Caki2 (cell line): Measurements from ENCODE around the gene IP6K1. TPM values are rescaled to one million over a fixed set of nuclear protein-coding genes. Genes with fewer than 3 reads are reported as not detected.
"Not testable (repeated sequence)": the region's sequence is repeated elsewhere in the genome, so short reads cannot be mapped to it uniquely, and the experiment has no call there.

Experiments used
- DNase-seq: peaks from one replicate; pipeline ENCODE4 v3.0.0-alpha.2; 2015; ENCODE audit warnings: low read depth
- in situ Hi-C: cut with HindIII; loops from 2 replicates; pipeline ENCODE4 v1.10.0; 2016; ENCODE audit warnings: low sequenced_read_pairs, low pct_unique_long_range_greater_than_20kb, mixed read lengths
- total RNA-seq: library from RNA; depleted of rRNA; stranded (reverse); fragments of >200 nt; shearing (Covaris generic); gene quantifications from 2 replicates; pipeline ENCODE4 v1.2.3, GENCODE V29; 2014; ENCODE audit warnings: low replicate concordance

The IP6K1 gene
- total RNA-seq, 1 experiment from 2014 or later, result 20.3 TPM

GRCh38 chr3:49799105-49799504 is 12.8 kb upstream of the IP6K1 start:
- DNase-seq, result no peak
- in situ Hi-C loops, result no loop called here

DNA sequence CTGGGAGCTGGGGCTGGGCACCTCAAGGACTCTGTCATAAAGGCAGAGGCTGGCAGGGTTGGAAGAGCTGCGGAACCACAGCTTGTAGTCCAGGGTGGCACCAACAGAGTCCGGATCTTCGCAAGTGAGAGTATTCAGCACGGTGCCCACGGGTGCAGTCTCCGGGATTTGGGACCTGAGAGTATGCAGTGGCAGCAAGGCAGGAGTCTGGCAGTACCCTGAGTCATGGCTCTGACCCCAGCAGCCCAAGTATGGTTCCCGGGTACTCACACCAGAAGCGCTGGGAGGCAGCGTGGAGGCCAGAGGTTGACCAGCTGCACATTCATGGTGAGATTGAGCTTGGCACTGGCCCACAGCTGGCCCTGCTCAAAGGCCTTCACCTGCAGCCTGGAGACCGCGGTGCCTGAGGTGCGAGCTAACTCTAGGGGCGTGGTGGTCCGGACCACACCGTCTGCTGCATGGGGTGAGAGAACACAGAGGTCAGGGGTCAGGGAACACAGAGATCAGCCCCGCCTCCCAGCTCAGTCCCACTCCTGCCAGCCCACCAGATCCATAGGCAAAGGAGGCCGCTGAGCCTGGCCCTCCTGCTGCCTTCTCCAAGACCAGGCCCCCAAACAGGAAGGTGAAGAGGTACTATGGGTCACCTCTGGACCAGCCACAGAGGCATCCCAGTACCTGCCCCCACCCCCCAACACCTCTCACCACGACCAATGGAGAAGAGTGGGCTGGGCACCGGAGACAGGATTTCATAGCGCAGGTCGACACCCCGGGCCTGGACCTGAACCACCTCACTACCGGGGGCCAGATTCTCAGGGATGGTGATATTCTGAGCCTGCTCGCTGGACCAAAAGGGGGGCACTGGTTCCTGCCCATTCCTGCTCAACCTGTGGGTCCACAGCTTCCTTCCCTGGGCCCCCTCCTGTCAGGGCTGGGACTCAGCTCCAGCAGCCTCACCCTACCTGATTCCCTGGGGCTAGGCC is 8.9 kb upstream of the IP6K1 start:
- in situ Hi-C loops, result no loop called here

GRCh38 chr3:49794431-49794830 is 8.1 kb upstream of the IP6K1 start:
- in situ Hi-C loops, result no loop called here
- DNase-seq, result no peak

More for the DNA sequence above, 8.9 kb upstream of the IP6K1 start:
- no peak for DNase-seq

DNA sequence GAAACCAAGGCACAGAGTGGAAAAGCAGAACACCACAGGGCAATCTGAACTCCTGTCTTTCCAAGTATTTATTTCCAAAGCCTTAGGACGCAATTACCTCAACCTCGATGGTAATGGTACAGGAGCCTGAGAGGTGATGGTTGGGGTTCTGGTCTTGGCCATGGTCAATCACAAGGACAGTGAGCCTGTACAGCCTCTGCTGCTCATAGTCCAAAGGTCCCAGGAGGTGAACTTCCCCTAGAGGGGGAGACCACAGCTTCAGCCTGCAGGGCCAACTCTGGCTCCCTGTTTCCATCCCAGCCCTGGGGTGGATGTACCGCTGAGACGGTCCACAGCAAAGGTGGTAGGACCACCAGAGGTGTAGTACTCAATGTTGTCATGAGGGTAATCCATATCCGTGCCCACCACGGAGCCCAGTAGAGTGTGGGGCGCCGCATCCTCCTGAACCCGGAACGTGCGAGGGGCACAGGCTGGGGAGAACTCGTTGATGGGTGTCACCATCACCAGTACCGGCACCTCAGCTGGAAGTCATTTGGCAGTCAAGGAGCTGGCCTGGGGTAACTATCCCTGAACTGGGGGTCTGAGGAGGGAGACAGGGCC is 7.2 kb upstream of the IP6K1 start:
- in situ Hi-C loops, result no loop called here
- DNase-seq, result no peak

DNA sequence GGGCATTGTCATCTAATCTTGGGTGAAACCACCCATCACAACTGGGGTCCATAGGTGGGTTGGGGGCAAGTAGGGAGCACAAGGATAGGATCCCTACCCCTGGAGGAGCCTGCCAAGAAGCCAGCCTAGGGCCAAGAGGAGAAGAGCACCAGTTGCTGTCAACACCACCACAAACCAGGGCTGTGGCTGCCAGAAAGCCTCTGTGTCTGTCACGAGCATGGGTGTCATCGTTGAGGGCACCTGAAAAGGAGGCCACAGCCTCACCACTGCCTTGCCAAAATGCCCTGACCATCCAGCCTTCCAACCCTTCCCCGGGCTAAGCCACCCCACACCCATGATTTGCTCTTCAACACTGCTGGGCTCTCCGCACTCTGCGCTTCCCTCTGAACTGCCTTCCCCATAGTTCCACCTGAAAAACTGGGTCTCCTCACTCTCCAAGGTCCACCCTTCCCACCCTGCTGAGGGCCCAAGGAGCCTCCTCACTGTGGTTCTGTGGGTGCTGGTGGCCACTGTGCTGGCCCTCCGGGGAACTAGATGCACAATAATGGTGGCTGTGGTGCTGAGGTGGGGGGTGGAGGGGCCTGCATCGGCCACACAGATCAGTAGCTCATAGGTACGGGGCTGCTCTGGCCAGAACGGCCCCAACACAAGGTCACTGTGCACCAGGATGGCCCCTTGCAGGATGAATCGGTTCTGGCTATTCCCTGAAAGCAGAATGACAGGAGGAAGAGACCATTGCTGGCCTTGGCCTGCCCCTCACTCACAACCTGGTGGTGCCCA is 6.2 kb upstream of the IP6K1 start:
- in situ Hi-C loops, result no loop called here

GRCh38 chr3:49791571-49791970 is 5.2 kb upstream of the IP6K1 start:
- no peak for DNase-seq
- in situ Hi-C loops, result no loop called here

More for the DNA sequence above, 6.2 kb upstream of the IP6K1 start:
- DNase-seq, result no peak

DNA sequence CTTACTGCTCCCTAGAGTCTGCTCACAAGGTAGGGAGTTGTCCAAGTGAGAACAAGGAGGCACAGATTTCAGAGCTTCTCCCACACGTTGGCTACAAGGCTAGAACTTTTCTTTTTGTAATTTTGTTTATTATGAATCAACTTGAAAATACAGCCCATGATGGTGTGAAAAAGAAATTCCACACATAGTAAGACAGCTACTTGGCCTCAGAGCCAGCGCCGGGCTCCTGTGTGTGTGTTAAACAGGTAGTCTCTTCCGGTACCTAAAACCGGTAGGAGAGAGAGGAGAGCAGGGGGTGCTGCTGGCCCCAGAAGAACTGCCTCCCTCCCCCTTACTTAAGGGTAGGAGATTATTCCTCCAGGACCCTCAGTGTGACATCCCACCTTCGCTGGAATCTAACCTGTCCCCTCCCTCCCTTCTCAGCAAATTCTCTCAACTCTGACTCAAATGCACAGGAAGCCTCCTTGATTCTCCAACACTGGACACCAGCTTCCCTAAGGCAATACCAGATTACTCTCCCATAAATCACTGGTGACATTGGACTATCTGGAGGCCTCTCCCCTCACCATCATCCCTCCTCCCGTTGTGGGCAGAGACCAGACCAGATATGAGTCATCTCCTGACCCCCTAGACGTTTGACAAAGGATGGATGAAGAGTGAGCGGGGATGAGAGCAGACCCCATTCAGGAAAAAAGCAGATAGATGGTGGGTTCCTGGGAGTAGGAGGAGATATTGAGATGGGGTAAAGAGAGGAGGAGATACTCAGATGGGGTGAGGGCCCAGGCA is 4.5 kb upstream of the IP6K1 start:
- in situ Hi-C loops, result no loop called here
- no peak for DNase-seq

DNA sequence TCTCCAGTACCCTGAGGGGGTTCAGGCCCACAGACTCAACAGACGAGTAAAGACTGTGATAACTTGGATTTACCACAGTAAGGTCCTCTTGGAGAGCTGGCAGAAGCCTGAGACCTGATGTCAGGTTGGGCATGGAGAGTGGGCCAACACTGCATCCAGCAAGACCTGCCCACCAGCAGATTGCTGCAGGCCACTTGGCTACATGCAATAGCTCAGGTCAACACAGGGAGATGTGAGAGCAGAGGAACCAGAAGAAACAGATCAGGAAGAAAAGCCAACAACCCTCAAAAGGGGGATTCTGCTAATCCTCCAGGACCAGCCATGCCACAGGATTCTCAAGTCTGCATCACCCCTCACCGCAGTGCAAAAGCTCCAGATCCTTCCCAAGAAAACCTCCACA is 1.7 kb upstream of the IP6K1 start:
- in situ Hi-C loops, result no loop called here
- DNase-seq, result no peak

GRCh38 chr3:49787536-49787935 is 1.2 kb upstream of the IP6K1 start:
- no peak for DNase-seq
- in situ Hi-C loops, result no loop called here

DNA sequence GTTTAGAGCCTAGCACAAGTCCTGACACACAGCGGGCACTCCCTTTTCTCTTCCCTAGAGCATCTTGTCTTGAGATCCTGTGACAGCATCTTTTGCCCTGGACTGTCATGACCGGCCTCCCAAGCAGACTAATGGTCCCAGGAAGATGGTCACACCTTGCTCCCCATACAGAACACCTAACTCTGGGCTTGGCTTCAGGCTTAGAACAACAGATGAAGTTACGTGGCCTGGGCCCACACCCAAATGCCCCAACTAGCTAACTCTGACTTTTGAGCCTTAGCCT is 781 bp upstream of the IP6K1 start:
- in situ Hi-C loops, result no loop called here
- DNase-seq, result no peak

DNA sequence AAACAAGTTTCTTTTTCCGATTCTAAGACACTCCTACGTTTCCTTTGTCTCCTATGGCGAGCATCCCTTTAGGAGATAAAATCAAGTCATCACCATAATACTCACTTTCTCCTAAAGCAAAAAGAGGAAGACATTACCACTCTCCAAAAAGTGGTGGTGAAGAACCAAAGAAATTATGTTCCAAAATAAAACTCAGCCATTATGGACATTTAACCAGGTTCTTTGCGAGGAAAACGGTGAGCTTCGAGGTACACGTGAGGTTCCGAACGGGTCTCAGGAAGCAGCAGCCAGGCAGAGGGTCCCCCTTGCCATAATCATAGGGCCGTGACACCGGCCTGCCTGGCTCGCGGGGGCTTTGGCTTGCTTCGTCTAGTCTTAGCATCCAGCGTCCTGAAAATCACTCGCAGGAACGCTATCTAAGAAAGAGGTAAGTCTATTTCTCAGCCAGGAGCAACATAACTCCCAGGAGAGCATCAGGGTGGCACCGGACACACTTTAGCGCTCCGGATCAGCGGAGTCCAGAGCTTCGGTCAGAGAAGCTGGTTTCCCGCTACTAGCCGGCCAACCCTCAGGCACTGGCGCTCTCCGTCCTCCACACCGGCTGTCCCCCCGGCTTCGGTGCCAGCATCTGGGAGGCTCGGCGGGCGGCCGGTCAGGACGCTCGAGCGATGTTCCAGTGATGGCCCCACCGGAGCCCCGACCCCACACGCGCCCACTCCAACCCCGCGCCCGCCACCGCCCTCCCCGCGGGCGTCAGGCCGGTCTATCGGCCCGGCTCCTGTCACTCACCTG is 581 bp downstream of the IP6K1 start:
- in situ Hi-C loops, result no loop called here
- no peak for DNase-seq

DNA sequence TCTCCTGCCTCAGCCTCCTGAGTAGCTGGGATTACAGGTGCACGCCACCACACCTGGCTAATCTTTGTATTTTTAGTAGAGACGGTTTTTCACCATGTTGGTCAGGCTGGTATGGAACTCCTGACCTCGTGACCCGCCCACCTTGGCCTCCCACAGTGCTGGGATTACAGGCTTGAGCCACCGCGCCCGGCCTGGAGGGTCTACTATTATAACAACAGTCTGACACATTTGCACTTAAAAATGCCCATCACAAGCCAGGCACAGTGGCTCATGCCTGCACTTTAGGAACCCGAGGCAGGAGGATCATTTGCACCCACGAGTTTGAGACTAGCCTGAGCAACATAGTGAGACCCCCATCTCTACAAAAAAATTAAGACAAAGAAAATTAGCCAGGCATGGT is 4.1 kb downstream of the IP6K1 start:
- in situ Hi-C loops, DNase-seq: not testable (repeated sequence)

- no peak for DNase-seq
- in situ Hi-C loops, result no loop called here
These were observed 4.7 kb downstream of the IP6K1 start for GRCh38 chr3:49781415-49782199.

GRCh38 chr3:49780975-49781365 is 5.4 kb downstream of the IP6K1 start:
- DNase-seq, in situ Hi-C loops: not testable (repeated sequence)

DNA sequence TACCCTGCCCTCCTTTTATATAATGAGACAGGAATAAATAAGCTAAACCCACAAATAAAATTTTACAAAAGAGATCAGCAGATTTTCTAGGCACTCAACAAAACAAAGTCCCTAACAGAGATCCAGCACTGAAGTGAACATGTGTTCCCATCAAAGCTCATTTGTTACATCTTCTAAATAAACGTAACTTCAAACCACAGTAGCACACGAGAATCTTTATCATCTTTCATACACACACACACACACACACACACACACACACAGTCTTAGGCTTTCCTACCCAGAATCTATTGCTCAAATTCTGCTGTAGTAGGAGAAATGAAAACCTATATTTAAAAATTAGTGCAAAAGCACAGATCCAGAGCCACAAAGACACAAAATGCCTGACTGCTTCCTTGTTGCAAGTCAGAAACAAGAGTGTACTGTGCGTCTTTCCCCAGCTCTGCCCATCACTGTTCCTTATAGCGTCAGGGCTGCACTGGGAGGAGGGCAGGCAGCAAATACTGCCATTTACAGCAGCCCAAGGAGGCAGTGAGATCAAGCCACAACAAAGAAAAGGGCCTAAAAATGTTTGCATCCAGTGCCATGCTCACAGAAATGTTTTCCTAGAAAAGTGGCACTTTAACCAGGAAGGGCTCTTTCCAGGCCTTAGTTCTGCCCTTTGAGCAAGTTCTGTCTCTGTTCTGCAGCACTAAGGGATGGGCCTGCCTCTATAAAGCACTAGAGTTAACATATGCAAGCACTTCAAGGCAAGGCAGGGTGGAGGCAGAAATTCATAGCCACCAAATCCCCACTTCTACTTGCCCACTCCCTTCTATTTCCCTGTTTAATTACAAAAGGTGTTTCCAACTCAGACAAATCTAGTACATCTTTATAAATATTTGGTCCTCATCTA is 6.0 kb downstream of the IP6K1 start:
- in situ Hi-C loops, result no loop called here
- no peak for DNase-seq
